Measurements from ENCODE around the gene CCDC9B.

The CCDC9B gene

GRCh38 chr15:40310001-40310959 lies 30.5 kb downstream of the CCDC9B start:
- TF ChIP-seq CTCF (IDR thresholded peaks at IDR 0.05) (peak; percentile 84), ZFX (IDR thresholded peaks at IDR 0.05; ENCODE audit: borderline replicate concordance) (no peak)
- H3K27ac ChIP-seq: no peak overlapping the region

DNA sequence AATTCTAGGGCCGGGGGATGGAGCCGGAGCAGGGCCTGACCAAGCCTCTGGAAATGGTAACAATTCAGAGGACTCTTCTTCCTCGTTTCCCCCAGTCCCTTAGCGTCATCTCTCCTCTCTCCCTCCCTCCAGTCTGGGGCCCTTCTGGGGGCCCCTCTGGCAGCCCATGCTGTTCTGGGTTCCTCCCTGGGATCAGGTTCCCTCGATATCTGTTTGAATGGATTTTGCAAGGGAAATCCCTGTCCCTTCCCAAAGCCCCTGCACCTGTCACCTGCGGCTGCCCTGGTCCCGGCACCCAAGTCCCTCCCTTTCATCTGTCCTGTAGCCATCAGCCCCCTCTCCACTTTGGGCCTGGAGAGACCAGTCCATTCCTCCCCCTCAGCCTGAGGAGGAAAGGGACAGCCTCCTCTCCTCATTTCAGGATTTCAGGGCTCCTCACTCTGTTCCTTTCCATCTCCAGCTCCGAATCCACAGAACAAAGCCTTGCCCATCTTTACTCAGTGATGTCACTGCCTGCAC lies 31.3 kb downstream of the CCDC9B start:
- no peak overlapping the region for H3K27ac ChIP-seq

GRCh38 chr15:40307421-40308211 lies 33.1 kb downstream of the CCDC9B start, which contains the start of gene PLCB2:
PLCB2 (minus strand) TSS chr15:40307935; CDS start chr15:40307672, 263 bp downstream.
- no peak for TF ChIP-seq CTCF (IDR thresholded peaks at IDR 0.05)
- no peak for TF ChIP-seq ZFX (IDR thresholded peaks at IDR 0.05; ENCODE audit: borderline replicate concordance)
- H3K27ac ChIP-seq: no peak within 1 kb of the TSS

More for the DNA sequence above, 31.3 kb downstream of the CCDC9B start:
- TF ChIP-seq ZFX (IDR thresholded peaks at IDR 0.05; ENCODE audit: borderline replicate concordance) (no peak), CTCF (IDR thresholded peaks at IDR 0.05) (no peak)

DNA sequence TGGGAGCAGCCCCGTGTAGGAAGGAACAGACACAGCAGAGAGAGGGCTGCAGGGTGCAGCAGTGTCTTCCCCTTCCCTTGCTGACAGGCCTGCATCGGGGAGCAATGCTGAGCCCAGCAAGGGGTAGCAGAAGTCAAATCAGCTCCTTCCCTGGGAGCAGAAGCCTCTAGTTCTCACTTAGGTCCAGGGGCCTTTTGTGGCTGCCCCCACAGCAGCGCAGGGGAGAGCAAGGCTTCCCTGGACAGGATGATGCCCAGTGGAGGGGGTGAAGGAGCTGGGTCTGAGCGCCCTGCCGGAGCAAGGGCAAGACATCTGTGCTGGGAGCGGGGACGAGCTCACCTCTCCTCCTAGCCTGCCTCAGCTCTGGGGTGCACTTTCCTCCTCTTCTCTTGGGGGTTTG lies 33.8 kb downstream of the CCDC9B start:
- no peak overlapping the region for H3K27ac ChIP-seq
- TF ChIP-seq ZFX (IDR thresholded peaks at IDR 0.05; ENCODE audit: borderline replicate concordance): no peak
- no peak for TF ChIP-seq CTCF (IDR thresholded peaks at IDR 0.05)

DNA sequence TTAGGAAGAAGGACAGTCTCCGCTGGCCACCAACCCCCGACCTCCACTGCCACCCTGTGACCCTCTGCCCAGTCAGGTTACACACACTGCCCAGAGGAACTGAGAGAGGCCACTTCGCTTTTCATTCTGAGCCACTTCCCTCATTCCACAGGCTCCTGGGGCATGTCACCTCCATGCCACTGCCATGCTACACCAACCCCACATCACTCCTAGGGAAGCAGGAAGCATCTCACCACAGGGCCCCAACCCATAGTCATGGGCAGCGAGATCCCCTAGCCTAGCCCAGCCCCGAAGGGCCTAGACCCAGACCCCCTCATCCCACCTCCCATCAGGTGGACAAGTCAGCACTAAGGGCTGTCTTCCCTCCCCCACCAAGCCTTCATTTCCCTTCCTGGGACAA lies 34.4 kb downstream of the CCDC9B start:
- H3K27ac ChIP-seq: no peak overlapping the region
- TF ChIP-seq ZFX (IDR thresholded peaks at IDR 0.05; ENCODE audit: borderline replicate concordance) (no peak), CTCF (IDR thresholded peaks at IDR 0.05) (no peak)

GRCh38 chr15:40305281-40305680 lies 35.5 kb downstream of the CCDC9B start:
- H3K27ac ChIP-seq: no peak overlapping the region
- TF ChIP-seq ZFX (IDR thresholded peaks at IDR 0.05; ENCODE audit: borderline replicate concordance) (no peak), CTCF (IDR thresholded peaks at IDR 0.05) (no peak)

Data from 22Rv1 (cell line).